GM20431 (cell line): ENCODE measurements around the gene TWIST2.

Experiments used
- in situ Hi-C: fragments of 300-500 bp; cut with MseI, MboI; formaldehyde crosslinking; loops from one replicate; pipeline ENCODE4 v1.15.0; 2020; ENCODE audit warnings: low sequenced_read_pairs; ENCODE audit not compliant: unreplicated experiment

TWIST2 gene

GRCh38 chr2:238947243-238947760 lies 99.4 kb downstream of the TWIST2 start:
- in situ Hi-C loops = no loop called here

DNA sequence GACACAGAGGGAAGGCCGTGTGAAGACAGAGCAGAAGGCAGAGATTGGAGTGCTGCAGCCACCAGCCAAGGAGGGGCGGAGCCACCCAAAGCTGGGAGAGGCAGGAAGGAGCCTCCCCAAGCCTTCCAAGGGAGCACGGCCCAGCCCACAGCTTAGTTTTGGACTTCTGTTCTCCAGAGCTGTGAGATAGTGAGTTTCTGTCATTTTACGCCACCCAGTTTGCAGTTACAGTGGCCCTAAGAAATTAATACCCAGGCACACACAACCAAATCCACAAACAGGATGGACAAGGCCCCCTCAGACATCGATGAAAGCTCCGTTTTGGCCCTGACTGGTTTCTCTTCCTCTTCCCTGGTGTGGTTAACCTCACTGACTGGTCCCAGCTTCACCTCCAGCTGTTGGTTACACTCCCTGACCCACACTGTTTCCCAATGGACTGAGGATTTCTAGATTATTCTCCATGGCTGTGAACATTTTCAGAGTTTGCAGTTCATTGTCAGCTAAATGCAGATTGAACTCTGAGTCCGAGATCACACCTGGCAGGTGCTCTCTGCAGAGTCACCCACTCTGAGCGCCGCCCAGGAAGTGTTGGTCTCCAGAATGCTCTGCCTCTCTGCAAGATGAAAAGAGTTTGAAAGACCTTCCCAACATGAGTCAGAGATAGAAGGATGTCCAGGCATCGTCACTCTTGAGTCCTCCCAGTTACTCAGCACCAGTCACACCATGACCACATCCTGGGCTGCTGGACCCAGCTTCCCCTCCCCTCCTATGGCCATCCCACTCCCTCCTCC lies 100.2 kb downstream of the TWIST2 start:
- in situ Hi-C loops = no loop called here

DNA sequence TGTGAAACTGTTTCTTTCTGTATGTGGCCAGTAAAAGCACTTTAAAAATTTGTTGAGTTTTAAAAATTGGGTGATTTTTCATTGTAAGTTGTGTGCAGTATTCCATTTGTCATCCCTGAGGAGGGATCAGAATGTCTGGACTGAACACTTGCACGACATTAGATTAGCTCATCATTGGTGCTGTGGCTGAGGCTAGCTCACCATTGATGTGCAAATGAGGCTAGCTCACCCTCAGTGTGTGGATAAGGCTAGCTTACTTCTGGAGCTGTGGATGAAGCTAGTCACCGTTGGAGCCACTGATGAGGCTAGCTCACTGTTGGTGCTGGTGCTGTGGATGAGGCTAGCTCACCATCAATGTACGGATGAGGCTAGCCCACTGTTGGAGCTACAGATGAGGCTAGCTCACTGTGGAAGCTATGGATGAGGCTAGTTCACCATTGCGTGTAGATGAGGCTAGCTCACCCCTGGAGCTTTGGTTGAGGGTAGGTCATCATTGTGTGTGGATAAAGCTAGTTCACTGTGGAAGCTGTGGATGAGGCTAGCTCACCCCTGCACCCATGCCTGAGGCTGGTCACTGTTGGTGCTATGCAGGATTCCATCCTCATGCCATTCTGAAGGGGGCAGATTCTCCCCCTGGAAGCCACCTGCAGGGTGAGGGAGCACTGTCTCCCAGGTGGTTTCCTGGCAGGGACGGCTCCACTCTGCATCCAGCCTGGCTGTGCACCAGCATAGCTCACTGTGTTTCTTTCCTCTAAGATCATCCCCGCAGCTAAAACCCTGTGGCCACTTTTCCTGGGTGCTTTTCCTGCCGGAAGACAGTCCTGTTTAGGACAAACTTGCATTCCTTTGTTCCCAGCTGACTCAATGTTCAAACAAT lies 101.1 kb downstream of the TWIST2 start:
- in situ Hi-C loops = no loop called here

DNA sequence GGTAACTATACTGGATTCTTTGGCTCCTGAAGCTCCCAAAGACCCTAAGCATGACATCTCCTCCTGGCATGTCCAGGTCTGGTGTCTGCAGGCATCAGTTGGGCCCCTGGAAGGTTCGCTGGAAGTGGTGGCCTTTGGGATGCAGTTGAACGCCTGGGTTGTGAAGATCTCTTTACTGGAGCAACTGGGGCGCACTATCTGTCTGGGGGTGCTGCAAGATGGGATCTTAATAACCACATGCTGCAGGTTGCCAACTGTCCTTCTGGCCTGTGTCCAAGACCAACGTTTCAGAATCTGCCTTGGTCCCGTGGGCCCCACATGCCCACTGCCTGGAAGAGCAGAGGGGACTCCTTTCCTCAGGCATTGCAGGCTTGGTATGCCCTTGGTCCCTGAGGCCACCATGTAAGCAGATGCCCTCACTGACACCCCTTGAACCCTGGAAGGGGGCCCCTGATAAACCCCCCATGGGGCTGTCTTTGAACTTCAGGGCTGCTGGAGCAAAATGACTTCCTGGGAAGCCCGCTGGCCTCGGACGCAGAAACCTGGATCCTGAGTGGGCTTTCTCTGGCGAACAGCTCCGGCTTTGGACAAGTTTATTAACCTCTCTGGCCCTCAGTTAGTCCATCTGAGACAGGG lies 101.9 kb downstream of the TWIST2 start:
- in situ Hi-C loops = no loop called here

DNA sequence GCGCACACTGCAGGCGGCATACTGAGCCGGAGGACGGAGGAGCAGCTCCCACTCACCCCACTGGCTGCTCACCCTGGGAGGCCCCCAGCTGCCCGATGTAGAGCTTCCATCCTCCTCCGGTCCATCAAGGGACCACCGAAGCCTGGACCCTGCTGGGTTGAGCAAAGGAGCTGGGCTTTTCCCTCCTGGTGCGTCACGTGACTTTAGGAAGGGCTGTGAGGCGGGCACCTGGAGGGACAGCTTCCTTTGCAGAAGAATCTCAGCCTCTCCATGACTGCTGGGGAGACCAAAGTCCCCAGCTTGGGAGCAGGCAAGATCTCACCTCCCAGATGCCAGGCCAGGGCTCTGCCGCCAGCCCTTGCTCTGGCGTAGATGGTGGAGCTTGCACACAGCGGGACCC lies 102.7 kb downstream of the TWIST2 start:
- in situ Hi-C loops = no loop called here

- in situ Hi-C loops = no loop called here
These were observed 104.5 kb downstream of the TWIST2 start for GRCh38 chr2:238952261-238952919.

DNA sequence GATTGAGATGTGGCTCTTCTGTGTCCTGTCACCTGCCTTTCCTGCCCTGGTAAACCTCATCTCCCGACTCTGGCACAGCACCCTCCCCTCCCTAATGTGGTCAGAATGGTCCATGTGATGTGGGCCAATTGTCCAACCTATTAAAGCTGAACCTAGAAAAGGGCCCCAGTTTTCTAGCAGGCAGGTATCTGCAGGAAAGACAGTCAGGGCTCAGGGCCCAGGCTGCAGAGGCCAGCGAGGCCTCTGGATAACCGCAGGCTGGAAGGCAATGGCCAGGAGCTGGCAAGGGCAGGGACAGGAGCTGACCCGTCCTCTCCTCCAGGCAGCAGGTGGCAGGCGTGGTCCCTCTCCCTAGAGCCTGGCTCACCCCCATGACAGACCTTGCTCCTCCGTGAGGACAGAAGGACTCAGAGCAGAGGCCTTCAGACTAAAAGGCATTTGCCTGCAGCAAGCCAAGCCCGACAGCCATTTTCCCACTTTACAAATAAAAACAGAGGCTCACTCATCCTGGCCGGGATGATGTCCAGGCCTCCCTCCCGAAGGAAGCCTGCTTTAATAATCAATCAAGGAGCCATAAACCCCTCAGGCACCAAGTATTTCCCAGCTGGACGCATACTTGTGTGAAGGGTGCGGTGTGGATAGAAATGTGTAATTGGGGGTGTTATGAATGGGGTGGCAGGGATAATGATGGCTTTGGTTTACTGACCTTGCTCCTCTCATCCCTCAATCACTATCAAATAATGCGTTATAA lies 107.1 kb downstream of the TWIST2 start:
- in situ Hi-C loops = no loop called here

GRCh38 chr2:238955648-238956531 lies 108.0 kb downstream of the TWIST2 start:
- in situ Hi-C loops = no loop called here

DNA sequence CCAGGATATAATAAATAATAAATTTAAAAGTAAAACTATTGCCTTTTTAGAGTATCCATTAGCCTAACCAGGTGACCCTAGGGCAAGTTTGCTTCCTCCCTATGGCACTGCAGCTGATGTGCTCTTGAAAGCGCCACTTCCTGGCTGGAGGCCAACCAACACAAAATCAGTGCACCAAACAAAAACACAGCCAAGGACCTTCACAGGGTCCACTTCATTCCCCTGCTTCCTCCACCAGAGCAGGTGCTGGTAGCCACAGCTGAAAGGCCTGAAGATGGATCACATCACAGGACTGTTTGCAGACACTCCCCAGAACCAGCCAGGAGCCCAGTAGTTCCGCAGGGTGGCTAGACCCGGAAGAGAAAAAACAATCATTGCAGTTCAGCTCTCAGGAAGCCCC lies 108.8 kb downstream of the TWIST2 start:
- in situ Hi-C loops = no loop called here
